ENCODE measurements around the gene FYCO1.

FYCO1 gene

GRCh38 chr3:45912435-45912834, 83.2 kb downstream of the FYCO1 start:
- no peak for DNase-seq

GRCh38 chr3:45911511-45912226, 84.0 kb downstream of the FYCO1 start:
- no peak for DNase-seq

- no peak for DNase-seq
Measured at GRCh38 chr3:45910892-45911291, 84.7 kb downstream of the FYCO1 start.

GRCh38 chr3:45909542-45909941, 86.1 kb downstream of the FYCO1 start:
- no peak for DNase-seq

- DNase-seq = no peak
Measured at GRCh38 chr3:45908761-45909160, 86.9 kb downstream of the FYCO1 start.

- DNase-seq = peak; percentile 13
Measured at GRCh38 chr3:45907769-45908705, 87.6 kb downstream of the FYCO1 start.

- no peak for DNase-seq
Measured at GRCh38 chr3:45906681-45907407, 88.8 kb downstream of the FYCO1 start.

DNA sequence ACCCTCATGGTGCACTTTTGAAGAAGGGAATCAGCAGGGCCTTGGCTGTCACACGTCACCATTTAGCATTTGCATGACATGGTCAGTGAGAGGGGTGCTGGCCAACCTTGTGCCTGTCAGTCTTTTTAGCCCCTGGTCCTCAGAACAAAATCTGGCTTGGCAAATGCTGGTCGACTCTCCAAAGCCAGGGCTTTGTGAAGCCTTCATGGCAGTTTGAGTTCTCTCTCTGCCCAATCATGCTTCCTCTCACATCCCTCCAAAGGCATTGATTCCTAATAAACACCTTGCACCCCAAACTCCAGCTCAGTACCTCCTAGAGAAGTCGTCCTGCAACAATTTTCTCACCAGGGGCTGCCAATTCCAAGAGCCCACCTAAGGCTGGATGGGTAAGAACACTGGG, 89.9 kb downstream of the FYCO1 start:
- DNase-seq = no peak

DNA sequence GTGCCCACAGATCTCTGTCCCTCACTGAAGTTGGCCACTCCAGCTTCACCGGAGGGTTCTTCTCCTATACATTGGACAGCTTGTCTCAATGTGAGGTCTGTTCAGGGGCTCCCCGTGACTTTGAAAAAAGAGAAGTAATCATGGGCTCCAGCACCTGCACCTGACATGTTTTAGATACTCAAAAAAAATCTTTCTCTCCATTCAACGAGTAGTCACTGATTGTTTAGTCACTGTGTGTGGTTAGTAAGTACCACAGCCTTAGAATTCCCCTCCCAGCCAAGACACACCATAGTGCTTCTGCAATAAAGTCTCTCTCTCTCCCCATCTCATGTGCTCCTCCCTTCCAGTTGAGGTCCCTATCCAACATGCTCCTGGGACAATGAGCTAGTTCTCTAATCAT, 90.7 kb downstream of the FYCO1 start:
- DNase-seq = no peak

- no peak for DNase-seq
Measured at GRCh38 chr3:45896956-45897355, 98.7 kb downstream of the FYCO1 start.

DNA sequence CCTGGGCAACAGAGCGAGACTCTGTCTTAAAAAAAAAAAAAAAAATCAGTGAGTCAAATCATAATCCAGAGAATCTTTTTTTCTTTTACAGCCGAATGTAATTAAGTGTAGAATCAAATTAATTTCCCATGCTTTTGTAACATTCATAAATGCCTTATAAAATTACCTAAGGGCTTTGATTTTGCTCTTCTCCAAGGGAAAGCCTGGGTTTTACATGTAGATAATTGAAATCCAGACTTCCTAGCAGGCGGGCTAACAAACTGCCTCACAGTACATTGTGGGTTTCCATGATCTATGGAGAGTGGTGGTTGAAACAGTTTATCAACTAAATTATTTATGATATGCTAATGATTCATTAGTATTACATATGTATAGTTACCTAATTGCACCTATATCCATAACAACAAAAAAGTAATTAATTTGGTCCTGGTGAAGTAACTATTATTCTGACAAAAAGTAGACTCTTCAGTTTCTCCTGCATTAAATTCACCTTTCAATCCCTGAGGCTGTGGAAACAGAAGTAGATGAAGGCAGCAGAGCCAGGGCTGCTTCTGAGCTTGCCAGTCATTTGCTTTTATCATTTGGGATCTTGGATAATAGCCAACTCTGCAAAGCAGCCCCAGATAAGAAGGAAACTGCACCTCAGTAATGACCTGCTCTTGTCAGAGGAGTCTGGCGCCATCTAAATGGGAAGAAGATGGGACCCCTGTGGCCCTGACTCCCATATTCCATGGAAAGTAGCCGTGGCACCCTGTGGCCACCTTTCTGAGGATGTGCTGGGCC, 99.7 kb downstream of the FYCO1 start:
- DNase-seq = no peak

- no peak for DNase-seq
Measured at GRCh38 chr3:45894015-45894414, 101.6 kb downstream of the FYCO1 start.

- DNase-seq = no peak
Measured at GRCh38 chr3:45892161-45892560, 103.5 kb downstream of the FYCO1 start.

- no peak for DNase-seq
Measured at GRCh38 chr3:45890405-45890804, 105.2 kb downstream of the FYCO1 start.

DNA sequence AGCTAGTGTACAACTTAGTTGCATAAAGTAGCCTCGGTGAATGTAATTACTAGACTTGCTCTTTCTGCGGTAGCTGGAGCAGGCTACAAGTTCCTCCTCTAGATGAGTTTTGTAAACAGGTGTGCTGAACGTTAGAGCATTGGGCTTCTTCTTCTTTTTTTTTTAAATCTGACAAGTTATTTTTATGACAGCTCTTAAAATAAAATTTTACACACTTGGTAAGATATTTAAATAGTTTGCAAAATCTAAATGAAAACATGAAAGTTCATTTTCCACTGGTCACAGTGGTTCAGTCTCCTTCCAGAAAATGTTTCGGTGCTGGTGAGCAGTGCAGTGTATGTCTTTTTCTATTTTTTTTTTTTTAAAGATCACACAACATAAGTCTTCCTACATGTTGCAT, 106.3 kb downstream of the FYCO1 start:
- no peak for DNase-seq

- no peak for DNase-seq
Measured at GRCh38 chr3:45887759-45888511, 107.7 kb downstream of the FYCO1 start.

DNA sequence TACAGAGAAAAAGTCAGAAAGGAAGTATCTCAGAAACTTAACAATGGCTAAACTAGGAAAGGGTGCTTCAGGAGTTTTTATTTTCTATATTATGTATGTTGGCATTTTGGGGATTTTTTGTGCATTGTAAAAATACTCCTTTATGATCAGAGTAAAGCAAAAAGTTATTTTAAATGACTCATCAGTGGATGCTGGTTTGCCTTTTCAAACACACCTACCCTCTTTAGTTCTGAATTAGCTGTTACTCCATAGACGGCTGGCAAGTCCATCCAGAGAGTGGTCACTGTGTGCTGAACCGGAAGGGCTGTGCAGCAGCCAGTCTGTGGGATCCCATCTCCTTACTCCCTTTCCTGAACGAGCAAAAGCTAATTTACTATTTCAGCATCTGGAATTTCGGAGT, 108.3 kb downstream of the FYCO1 start:
- no peak for DNase-seq

GRCh38 chr3:45885979-45886705, 109.5 kb downstream of the FYCO1 start, which contains the start of gene CCR9:
Gene CCR9 (plus strand): TSS chr3:45886543. CDS start chr3:45894934, 8,391 bp downstream.
- DNase-seq = no peak

- DNase-seq = peak; percentile 18
Measured at GRCh38 chr3:45884368-45885201, 111.0 kb downstream of the FYCO1 start.
